ENCODE data around the gene SLC5A10.

DNA sequence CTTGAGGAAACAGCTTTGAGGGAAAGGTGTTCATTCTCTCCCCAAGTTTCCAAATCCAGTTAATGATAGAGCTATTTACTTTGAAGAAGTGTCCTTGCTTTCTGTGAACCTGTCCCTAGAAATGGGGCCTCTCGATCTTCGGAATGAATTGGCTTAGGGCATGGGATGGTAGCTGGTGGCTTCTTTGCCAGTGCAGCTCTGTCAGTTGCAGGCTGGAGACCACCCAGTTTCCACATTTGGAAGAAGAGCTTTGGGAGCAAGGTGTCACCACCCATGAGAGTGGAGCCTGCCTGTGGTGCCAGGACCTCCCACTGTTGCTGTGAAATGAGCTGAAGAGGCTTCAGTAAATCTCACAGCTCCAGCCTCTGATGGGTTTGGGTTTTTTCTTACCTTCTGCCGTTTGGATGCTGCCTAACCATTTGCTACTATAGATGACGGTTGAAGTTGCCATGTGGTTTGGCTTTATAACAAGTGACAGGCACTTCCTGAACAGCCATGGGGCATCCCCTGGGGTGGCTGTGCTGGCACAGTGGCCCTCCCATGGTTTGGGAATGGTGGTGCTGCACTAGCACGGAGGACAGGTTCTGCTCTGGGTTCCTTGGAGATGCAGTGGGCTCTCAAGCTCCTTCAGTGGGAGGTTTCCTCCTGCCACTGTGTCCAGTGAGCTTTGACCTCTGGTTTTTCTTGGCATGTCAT is 19.5 kb upstream of the SLC5A10 start:
- TF ChIP-seq, protein P1, sequence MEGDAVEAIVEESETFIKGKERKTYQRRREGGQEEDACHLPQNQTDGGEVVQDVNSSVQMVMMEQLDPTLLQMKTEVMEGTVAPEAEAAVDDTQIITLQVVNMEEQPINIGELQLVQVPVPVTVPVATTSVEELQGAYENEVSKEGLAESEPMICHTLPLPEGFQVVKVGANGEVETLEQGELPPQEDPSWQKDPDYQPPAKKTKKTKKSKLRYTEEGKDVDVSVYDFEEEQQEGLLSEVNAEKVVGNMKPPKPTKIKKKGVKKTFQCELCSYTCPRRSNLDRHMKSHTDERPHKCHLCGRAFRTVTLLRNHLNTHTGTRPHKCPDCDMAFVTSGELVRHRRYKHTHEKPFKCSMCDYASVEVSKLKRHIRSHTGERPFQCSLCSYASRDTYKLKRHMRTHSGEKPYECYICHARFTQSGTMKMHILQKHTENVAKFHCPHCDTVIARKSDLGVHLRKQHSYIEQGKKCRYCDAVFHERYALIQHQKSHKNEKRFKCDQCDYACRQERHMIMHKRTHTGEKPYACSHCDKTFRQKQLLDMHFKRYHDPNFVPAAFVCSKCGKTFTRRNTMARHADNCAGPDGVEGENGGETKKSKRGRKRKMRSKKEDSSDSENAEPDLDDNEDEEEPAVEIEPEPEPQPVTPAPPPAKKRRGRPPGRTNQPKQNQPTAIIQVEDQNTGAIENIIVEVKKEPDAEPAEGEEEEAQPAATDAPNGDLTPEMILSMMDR (IDR thresholded peaks at IDR 0.05): no peak
- no peak for TF ChIP-seq POLR2A (IDR thresholded peaks at IDR 0.05)
